Measurements from ENCODE around the gene IRX2.

IRX2 gene

DNA sequence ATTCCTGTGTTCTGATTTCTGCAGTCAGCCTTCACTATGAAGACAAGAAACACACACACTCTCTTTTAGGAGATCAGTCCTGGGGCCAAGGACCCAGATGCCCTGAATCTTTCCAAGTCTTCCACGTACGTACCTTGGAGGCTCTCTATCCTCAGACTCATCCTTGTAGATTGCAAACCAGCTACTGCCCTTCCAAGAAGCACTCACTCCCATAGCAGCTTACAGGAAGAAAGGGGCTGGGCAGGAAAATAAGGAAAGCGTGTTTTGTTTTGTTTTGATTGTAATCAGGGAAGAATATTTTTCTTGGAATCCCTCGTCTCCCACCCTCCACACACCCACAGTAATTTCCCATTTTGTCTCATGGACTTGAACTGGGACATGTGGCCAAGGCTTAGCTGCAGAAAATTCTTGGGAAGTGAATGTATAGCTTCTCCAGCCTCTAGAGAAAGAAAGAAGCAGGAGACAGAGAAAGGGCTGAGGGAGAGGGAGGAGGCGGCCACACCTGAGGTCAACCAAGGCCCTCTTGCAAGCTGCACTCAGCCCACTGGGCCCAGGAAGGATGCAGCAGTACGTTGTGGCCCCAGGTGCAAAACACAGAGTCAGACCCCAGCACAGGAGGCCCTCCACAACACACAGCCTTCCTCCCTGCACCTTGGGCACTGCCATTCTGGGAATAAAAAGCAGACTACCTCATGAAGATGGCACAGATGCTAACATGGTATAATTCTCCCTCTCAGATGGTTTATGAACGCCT lies 29.9 kb downstream of the IRX2 start:
- DNase-seq (ENCODE audit: extremely low read depth in 1 of 2, low read depth in 1 of 2) = no peak

DNA sequence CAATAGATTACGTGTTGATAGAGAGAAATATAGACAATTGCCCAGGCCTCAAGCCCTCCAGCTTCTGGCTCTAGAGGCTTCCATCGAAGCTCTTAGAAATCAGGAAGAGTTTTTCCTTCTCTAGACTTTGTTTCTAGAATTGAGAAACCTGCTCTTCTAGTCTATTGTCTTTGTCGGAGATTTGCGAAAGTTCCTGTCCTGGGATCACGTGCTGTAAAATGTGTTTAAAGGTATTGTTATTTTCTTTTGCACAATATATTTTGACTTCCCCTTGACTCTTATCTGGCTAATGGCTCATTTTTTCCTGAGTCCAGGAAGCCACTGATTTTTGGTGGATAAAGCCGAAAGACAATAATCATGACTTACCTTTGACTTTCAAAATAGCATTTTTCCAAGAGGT lies 32.1 kb downstream of the IRX2 start:
- no peak for DNase-seq (ENCODE audit: extremely low read depth in 1 of 2, low read depth in 1 of 2)

DNA sequence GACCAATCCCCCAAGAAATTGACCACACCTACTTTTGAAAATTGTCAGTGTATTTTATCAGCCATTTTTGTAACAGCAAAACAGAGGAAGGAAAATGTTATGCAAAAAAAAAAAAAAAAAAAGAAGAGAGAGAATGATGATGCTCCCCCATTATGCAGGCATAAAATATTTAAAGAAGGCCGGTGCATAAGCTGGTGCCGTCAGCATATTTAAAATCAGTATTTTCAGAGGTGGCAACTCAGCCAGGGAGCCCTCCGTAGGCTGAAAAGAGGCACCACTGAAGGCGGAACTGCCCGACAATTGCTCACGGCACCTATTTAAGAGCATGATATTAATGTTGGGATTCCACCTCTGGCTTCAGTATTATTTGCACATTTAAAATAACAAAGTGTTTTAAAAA lies 33.4 kb downstream of the IRX2 start:
- no peak for DNase-seq (ENCODE audit: extremely low read depth in 1 of 2, low read depth in 1 of 2)

DNA sequence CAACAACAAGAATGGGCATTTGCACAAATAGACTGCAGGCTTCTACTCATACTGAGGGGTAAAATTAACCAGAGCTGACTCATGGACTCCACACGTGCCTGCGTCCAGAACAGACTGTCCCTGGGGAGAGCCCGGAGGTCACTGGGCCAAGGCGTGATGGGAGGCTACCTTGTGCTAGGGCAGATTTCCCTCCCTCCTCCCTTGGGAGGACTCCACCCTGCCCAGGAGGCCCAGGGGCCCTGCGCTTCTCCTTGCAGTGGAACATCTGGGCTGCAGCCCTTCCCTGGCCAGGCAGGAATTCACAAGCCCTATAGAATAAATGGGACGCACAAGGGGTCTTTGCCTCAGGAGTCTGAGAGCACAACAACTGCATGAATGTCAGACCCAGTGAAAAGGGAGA lies 35.6 kb downstream of the IRX2 start:
- DNase-seq (ENCODE audit: extremely low read depth in 1 of 2, low read depth in 1 of 2) = no peak

DNA sequence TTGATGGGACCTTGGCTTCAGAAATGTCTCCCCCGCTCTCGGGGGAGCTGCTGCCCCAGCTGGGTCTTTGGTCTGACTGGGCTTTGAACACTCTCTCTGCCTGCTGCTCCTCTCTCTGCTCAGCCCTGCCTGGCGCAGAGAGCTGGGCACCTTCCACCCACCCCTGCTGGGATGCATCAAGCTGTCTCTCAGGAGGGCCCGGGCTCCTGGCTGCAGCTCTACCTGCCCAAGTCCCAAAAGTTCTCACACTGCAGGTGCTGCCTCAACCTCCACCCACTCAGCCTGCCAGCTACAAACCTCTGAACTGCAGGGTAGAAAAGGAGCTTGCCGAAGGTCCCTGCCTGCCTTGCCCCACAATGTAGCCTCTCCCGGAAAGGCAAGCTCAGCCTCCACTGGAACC lies 36.7 kb downstream of the IRX2 start:
- DNase-seq (ENCODE audit: extremely low read depth in 1 of 2, low read depth in 1 of 2) = no peak

DNA sequence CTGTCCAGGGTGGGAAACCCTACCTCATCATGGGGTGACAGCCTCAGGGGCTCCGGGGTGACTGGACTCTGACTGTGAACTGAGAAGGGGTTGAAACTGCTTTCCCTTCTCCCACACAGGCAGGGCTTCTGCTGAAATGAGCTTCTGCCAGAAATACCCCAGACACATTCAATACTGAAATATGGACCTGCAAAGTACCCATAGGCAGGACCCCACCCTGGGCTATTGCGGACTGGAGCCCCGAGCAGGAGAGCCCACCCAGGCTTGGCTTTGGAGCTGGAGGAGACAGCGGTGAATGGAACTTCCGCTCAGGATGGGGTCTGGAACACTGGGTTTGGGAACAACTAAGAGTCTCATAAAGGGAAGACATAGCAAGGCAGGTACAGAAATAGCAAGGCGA lies 37.5 kb downstream of the IRX2 start:
- DNase-seq (ENCODE audit: extremely low read depth in 1 of 2, low read depth in 1 of 2) = no peak

DNA sequence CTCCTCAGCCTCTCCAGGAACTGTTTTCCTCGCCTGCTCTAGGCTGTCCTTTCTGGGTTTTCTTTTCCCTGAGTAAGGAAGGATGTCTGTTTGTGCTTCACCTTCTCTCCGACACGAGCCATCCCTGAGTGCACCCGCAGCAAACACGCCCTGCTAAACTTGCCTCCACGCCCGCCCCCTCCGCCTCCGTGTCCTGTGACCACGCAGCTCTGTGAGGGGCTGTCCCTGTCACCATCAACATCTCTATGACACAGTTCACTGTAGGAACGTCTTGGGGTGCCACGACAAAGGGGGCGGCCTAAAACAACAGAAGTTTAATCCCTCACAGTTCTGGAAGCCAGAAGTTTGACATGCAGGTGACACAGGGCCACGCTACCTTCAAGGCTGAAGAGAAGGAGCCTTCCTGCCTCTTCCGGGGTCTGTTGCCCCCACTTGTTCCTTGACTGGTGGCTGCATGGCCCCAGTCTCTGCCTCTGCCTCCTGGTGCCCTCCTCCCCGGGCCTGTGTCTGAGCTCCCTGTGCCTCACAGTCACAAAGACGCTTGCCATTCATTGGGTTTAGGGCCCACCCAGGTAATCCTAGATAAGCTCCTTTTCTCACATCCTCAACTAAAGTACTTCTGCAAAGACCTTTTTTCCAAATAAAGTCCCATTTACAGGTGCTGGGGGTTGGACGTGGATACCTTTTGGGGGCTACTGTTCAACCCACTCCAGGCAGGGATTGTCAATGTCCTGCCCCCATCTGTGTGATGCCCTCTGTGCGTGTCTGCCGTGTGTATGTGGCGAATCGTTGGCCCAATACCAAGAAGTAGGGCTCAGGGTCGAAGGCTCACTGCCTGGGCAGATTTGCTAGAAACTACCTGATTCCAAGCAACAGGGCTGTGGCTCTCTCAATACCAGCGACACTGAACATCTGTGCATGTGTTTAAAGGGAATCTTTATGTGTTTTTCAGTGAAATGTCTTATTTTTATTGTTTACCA lies 39.7 kb downstream of the IRX2 start:
- DNase-seq (ENCODE audit: extremely low read depth in 1 of 2, low read depth in 1 of 2) = no peak

DNA sequence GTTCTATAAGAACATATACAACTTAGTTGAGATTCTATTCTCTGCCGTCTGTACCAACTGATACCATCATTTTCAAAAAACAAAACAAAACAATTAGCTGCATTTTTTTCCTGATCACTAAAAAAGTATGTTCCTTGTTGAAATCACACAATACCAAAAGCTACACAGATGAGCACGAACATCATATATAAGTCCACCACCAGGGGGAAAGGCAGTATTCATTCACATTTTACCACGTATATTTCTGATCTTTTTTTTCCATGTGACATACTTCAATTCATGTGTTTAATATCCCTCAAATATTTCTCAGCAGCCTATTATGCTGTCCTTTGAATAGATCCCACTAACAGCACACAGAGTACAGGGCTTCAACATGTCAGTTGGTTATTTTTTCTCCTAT lies 40.6 kb downstream of the IRX2 start:
- DNase-seq (ENCODE audit: extremely low read depth in 1 of 2, low read depth in 1 of 2) = no peak

DNA sequence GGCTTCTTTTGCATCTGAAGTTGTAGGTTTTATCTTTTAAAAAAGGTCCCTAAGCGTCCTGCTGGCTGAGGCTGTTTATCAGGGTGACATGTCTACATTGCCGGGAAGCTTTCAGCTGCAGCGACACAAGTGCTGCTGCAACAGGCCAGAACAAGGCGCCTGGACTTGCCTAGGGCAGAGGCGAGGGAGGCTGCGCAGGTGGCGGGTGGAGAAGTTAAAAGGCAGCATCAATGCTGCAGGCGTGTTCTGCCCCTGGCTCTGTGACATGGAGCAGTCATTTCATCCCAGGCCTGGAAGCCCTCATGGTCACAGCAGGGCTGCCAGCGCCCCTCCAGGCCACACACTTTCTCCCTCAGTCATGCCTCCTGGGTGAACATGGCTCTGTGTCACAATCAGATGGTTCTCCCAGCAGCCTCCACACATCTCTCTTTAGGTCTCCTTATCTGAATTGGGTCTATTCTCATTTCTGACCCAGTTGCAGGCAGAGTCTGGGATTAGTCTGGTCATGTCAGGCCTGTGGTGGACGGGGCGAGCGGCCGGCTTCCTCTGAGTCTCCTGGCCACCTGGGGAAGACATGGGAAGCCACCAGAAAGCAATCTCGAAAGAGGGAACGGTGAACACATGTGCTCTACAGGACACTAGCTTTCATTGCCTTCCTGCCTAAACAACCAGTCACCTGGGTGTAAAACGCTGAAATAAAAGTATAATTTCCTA lies 41.3 kb downstream of the IRX2 start:
- DNase-seq (ENCODE audit: extremely low read depth in 1 of 2, low read depth in 1 of 2) = no peak

DNA sequence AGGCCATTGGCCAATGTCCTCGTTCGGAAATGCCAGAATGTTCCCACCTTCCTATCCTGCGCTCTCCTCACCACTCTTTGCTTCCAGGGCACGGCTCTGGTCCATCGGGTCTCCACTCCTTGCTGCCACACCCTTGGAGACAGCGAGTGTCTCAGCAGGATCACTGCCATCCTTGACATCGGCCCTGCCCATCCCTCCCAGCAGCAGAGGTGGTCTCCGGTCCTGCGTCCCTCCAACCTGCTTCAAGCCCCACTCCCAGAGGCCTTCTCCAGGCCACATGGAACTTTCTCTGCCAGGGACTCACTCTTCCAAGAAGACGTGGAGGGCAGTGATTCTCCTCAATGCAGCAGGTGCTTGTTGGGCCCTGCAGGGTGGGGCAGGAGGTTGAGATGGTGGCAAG lies 42.7 kb downstream of the IRX2 start:
- DNase-seq (ENCODE audit: extremely low read depth in 1 of 2, low read depth in 1 of 2) = no peak

DNA sequence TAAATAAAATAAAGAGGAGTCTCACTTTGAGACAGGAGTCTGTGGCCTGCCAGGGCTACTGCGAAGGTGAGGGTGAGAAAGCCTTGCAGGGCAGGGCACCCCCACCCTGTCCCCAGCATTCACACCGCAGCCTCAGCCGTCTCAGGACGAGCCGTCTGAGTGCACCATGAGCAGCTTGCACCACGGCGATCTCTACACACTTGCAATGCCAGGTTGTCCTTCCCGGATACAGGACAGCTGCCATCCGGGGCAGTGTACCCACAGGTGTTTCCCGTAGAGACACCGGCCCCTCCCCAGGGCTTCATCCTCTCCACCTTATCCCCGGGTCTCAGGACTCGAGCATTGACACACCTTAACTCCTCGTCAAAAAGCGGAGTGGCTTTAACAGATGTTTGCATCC lies 43.3 kb downstream of the IRX2 start:
- DNase-seq (ENCODE audit: extremely low read depth in 1 of 2, low read depth in 1 of 2) = no peak

DNA sequence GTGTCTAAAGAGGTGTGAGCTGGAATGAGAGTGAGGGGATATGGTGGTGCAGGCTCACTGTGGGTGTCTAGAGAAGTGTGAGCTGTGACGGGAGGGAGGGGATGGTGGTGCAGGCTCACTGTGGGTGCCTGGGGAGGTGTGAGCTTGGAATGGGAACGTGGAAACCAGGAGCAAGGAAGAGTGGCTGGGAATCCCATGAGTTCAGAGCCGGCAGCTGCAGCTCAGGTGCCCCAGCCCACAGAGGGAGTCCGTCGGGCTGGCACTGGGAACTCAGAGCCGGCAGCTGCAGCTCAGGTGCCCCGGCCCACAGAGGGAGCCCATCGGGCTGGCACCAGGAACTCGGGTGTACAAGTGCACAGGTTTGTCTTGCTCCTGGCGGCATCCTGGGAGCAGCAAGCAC lies 45.6 kb downstream of the IRX2 start:
- DNase-seq (ENCODE audit: extremely low read depth in 1 of 2, low read depth in 1 of 2) = no peak

DNA sequence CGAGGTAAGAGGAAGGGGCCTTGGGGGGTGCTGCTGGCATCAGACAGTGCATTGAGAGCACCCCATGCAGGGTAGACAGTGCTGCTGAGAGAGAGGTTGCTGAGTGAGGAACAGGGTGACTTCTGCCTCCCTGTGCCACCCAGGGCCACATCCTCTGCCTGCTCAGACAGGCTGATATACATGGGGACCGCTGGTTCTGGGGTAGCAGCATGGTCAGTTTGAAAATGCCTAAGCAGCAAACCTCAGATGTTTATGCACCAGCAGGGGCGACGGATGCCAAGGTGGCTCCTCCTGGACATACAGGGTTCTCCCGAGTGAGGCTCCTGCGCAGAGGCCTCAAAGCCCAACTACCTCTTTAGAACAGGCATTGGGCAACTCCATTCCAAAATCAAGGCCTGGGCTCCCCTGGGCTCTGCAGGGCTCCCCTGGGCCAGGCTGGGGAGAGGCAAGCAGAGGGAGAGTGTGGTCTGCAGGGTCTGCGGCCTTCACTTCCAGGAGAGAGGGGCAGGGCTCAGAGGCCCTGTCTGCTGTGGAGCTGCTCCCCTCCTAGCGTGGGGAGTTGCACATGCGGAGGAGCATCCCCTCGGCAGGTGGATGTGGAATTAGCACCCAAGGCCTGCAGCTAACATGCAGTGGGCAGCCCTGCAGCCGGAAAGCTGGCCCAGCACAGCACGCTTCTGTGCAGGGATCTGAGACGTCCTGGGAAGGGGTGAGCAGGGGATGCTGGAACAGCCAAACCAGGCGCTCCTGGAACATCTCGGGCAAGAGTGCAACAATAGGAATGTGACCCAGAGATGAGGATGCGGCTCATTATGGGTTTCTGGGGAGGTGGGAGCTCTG lies 46.5 kb downstream of the IRX2 start:
- DNase-seq (ENCODE audit: extremely low read depth in 1 of 2, low read depth in 1 of 2) = no peak

DNA sequence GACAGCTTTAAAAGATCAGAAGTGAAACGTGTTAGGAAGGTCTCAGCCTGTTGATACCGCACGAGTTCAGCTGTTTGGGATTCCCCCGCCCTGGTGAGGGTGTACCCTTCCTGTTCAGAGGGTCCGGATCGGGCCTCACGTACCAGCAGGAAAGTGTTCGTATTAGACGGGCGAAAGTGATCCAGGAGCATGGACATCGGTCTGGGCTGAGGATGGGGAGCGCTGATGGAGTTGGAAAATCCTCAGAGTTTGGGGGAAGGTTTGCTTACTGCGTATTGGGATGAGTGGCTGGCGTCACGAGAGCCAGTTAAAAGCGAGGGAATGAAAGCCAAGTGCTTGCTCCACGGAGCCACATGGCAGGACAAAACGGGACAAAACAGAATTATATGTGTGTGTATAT lies 47.4 kb downstream of the IRX2 start:
- no peak for DNase-seq (ENCODE audit: extremely low read depth in 1 of 2, low read depth in 1 of 2)

DNA sequence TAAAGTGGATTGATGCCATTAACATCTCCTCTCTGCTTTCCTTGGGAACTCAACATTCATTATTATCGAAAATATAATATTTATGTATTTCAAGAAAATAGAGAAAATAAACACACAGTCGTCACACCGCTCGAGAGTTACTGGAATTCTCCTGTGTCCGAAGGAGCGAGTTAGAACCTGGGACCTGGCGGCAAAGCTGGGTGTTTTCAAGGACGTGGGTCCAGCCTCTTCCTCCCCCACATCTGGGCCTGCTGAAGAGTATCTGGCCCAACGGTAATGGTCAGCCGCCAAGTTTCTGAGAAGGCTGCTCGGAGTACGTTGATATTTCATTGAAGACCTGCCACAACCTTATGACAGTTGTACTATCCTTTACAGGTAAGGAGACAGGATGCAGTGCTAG lies 47.9 kb downstream of the IRX2 start:
- no peak for DNase-seq (ENCODE audit: extremely low read depth in 1 of 2, low read depth in 1 of 2)

DNA sequence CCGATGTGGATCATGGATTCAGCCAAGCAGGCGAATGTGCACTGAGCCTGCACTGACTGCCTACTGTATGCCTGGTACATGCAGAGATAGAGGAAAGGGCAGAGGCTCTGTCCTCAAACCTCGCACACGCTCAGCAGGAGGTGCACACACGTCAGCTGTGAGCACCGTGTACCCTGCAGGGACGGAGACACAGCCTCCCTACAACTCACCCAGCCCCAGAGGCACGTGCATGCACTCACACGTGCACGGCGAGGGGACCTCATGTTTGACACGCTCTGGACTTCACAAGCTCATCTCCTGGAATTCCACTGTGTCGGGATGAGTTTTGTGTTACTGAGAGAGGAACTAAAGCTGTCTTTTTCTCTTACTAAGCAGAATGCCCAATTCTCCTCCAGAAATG lies 48.4 kb downstream of the IRX2 start:
- DNase-seq (ENCODE audit: extremely low read depth in 1 of 2, low read depth in 1 of 2) = no peak

DNA sequence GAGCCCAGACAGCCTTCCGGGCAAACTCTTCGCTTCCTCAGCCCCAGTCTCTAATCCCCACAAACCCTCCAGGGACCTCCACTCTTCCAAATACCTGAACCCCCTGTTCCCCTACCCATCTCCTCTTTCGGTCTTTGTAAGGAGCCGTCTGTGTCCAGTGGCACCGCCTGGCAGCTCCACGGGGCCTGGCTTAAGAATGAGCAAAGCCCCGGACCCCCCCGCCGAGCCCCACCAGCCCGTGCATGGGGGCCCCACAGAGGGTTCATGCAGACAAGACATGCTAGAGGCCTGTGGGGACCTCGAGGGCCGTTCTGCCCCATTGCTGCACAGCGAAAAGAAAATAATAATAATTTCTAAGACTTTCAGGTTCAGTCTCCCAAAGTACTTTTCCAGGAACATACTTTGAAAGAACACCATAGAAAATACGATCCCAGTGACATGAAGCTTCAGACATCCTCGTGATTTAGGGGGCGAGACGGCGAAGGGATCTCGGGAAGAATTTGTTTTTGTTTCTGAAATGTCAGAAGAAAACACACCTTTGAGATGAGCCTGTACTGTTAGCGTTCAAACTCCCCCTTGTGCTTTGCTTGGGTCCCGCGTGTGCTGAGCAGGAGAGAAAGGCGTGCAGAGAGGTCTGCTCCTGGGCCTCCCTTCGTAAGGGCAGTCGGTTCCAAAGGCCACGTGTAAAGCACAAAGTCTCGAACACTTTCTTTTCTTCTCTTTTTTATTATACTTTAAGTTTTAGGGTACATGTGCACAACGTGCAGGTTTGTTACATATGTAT lies 49.2 kb downstream of the IRX2 start:
- no peak for DNase-seq (ENCODE audit: extremely low read depth in 1 of 2, low read depth in 1 of 2)

DNA sequence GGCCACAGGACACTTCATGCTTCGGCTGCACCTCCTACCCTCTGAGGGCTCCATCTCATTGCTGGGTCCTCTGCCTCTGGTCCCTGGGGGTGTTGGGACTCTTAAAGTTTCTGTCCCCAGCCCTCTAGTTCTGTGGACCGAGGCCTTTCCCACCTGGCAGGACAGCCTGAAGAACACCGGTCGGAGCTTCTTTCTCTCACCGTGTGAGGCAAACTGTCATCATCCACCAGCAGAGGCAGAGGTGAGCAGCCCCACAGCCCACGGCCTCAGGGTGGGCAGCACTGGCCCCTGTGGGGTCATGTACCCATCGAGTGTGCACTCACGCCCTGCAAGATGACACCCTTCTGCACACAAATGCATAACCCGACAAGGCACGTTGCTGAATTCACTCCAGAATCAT lies 49.9 kb downstream of the IRX2 start:
- DNase-seq (ENCODE audit: extremely low read depth in 1 of 2, low read depth in 1 of 2) = no peak

DNA sequence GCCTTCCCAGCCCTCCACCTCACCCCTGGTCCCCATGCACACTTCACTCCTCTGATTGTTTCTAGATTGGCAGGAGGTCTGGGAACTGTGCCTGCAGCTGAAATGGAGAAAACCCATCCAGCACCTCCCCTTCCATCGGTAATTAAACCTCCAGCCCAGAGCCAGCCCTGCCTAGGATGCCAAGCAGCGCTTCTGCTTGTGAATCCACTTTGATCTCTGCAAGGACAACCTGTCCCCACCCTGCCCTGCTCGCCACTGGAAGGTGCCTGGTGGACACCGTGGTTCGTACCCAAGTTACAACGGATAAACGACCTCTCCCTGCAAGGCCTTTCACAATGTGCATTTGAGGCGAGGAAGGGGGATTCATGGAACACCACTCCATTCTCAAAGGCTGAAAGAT lies 50.6 kb downstream of the IRX2 start:
- no peak for DNase-seq (ENCODE audit: extremely low read depth in 1 of 2, low read depth in 1 of 2)

DNA sequence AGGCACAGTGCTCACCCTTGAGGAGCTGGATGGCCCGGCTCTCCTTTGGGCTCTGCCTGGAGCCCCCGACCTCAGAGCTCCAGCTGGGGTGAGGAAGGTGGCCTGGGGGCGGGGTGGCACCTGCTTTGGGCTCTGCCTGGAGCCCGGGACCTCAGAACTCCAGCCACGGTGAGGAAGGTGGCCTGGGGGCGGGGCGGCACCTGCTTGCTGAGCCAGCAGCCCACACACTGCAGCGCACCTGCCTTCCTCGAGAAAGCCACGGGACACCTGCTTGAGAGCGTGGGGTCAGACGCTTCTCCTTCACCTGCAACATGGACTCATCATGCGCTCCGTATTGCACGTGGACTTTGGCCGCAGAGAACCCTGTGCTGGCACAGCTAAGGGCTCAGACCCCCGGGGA lies 51.8 kb downstream of the IRX2 start:
- DNase-seq (ENCODE audit: extremely low read depth in 1 of 2, low read depth in 1 of 2) = no peak

Data from activated CD8-positive, alpha-beta memory T cell treated with anti-CD3 and anti-CD28 coated beads for 1 hour (primary cell).